Measurements from ENCODE around the gene KRT86.

DNA sequence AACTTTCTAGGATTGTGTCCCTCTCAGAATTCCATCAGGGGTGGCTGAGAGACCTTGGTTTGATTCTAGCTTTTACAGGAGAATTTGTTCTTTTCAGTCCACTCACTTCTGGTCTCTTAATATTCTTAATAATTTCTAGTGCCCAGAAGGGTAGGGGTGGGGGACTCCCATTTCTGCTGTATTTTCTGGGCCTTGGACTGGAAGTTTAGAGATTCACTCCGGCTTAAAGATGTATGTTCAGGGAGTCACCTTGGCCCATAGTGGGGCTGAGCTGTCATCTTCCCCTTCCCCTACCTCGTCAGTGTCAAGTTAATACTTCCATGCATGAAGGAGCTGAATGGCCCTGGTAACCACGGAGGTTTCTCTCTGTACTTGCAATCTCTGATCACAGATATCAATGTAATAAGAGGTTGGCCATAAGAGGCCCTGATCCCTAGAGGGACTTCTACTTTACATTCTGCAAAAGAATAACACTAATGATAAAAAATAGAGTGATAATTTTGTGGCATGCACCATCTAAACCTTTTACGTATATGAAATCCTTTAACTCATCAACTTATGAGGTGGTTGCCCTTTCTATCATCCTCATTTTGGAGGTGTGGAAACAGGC lies 10.2 kb downstream of the KRT86 start:
- TF ChIP-seq CTCF (IDR thresholded peaks at IDR 0.05) (no peak), POLR2A (IDR thresholded peaks at IDR 0.05) (no peak)

Data from gastroesophageal sphincter (tissue), 3 donors.